GM20431 (cell line): ENCODE measurements around the gene SUCO.
"Not testable (repeated sequence)": the region's sequence is repeated elsewhere in the genome, so short reads cannot be mapped to it uniquely, and the experiment has no call there.

Experiments used
- in situ Hi-C: fragments of 300-500 bp; cut with MseI, MboI; formaldehyde crosslinking; loops from one replicate; pipeline ENCODE4 v1.15.0; 2020; ENCODE audit warnings: low sequenced_read_pairs; ENCODE audit not compliant: unreplicated experiment

SUCO gene

DNA sequence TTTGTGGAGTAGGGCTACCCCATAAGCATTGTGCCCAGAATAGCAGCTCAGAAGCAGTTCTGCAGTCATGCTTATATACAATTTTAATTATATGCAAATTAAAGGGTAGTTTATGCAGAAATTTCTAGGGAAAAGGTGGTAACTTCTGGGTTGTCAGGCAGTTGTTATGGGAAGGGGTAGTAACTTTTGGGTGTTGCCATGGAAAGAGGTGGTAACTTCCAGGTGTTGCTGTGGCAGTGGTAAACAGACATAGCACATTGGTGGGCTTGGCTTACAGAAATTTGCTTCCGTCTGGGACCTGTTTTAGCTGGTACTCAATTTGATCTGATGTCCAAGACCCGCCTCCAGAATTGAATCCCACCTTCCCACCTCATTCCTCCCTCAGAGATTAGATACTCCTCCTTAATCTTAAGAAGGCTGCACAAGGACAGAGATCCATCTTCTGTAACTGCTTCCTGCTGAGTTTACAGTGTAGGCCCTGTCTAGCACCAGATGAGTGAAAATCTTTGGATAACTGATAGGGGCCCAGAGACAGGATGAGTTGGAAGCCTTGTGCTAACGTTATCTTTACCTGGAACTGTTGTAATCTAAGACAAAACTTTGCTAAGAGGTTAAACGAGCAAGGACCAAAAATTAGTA, 26.7 kb downstream of the SUCO start:
- in situ Hi-C loops: no loop called here

DNA sequence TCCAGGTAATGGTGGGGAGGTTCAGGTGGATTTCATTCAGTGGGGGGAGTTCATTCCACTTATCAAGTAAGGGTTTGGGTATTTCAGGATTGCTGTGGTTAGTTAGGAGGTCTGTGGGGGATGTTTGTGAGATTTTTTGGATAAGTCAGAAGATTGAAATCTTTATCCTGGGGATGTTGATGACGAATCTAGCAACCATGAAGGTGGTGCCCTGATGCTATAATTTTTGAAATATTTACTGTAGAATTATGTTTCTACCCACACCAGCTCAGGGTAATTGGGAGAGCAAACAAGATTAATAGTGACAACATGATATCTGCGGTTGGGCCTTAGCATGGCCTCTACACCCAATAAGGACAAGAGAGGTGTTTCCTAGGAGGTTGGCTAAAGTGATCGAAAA, 28.3 kb downstream of the SUCO start:
- in situ Hi-C loops: no loop called here

DNA sequence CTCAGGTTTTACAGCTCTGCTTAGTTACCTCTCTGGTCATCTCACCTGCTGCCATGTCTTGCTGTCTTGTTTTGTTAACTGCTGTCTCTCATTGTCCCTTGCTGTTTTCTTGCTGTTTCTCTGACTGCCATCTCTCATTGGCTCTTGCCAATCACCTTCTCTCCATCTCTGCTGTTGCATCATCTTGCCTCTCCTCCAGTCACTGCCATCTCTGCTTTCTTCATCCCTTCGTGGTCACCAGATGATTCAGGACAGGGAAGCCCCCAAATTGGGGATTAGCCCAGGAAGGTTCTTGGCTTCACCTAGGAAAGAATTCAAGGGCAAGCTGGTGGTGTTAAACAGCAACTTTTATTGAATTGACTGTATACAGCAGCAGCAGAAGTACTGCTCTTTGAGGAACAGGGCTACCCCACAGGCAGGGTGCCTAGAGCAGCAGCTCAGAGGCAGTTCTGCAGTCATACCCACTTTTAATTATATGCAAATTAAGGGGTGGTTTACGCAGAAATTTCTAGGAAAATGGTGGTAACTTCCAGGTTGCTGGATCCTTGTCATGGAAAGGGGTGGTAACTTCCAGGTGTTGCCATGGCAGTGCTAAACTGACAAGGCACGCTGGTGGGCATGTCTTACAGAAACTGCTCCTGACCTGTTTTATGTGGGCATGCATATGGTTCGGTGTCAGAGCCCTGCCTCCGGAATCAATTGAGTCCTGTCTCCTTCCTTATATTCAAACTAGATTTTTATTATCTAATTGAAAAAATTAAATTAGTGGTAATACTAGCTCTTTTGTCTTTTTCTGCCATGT, 33.4 kb downstream of the SUCO start:
- in situ Hi-C loops: no loop called here

DNA sequence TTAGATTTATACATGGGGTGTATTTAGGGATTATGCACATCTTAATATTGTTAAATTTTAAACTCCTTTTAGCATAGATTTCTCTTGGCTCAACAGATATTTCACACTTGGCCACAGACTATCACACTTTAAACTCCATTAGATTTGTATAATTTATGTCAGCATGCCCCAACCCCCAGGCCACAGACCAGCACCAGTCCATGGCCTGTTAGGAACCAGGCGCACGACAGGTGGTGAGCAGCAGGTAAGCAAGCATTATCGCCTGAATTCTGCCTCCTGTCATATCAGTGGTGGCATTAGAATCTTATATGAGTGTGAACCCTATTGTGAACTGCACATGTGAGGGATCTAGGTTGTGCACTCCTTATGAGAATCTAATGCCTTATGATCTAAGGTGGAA, 34.8 kb downstream of the SUCO start:
- in situ Hi-C loops: no loop called here

DNA sequence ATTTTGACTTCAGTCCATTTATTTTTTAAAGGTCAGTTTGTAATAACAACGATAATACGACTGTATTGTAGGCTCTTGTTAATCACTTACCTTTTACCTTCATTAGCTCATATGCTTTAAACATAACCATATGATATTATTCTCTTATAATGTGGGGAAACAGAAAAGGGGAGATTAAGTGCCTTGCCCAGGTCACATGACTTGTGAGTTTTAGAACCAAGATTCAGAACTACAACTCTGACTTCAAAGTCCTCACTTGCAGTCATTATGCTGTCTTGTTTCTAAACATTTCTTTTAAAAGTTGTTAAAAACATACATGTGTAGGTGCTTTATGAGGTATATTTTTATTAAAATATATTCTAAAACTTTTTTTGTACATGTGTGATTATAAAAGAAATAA, 41.1 kb downstream of the SUCO start:
- in situ Hi-C loops: no loop called here

DNA sequence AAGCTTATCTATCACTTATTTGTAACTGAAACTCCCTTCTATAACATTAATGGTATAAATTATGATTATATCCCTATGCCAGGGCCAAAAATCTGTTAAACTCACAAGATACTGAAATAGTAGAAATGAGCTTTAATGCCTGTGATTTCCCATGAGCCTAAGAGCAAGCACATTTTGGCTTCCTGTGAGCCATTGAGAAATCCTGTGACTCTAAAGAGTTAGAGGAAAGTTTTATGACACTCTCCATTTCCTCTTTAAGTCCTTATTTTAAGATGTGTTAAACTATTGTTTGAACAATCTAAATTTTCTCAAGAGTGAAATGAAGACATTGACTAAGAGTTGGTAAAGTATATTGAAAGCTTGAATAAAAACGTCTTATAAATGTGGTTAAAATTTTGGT, 45.6 kb downstream of the SUCO start:
- in situ Hi-C loops: no loop called here

DNA sequence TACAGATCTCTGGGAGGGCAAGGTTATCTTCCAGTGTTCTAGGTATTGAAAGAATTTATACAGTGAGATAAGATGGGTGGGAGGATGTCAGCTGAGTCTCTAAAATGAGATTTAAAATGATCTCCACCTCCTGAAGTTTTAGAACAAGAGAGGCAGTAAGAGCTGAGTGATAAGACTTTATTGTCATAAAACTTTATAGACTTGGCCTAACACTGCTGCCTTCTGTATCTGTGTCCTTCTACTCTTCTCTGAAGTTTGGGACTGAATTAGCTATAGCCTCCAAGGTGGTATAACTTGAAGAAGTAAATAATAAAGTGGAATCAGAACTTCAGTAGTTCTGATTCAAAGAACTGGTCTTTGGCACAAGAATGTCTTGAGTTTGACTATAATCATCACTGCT, 48.3 kb downstream of the SUCO start:
- in situ Hi-C loops: no loop called here

DNA sequence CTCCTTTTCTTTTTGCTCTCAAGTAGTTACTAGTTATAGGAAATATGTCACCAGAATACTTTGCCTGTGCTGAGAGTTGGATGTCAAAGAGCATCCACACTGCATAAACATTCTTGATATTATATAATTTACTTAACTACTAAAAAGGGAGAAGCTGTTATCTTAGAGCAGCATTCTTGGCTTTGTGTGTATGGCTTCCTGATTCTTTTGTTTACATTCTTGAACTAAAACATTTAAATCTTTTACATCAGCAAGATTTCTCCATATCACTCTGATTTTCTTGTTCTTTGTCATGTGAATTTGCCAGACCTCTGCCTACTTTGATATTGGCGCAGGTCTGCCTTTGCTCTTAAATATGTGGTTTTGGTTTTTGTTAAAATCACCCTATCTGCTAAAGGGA, 48.8 kb downstream of the SUCO start:
- in situ Hi-C loops: no loop called here

DNA sequence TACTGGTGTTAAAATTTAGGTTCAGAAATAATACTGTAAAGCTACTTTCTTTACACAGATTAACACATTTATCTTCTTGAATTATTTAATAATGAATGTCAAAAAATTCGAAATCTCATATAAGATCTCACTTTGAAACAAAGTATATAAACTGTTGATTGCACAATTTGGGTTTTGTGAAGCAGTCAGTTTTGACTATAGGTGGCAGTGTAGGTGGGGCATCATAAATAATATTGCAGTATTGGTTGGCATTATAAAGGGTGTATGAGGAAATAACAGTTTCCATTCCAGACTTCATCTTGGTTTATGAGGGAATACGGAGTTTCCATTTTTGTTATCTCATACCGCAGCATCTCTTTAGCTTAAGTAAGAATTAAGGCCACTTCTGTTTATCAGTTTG, 49.9 kb downstream of the SUCO start:
- in situ Hi-C loops: no loop called here

DNA sequence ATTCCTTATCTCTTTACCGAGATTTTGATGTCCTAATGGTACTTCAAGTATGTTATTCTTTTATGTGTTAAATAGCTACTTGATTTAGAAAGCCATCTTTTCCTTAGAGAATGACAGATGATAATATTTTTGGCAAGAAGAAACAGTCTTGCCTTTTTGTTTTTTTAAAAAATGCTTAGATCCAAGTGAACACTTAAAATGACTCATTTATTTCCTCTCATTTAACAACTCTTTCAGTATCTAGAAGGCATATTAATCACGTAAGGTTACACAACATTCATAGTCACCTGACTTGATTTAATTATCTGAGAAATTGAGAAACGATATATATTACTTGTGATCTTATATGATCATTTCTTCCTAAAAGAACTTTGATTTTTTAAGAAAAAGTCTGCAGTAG, 52.4 kb downstream of the SUCO start:
- in situ Hi-C loops: no loop called here

DNA sequence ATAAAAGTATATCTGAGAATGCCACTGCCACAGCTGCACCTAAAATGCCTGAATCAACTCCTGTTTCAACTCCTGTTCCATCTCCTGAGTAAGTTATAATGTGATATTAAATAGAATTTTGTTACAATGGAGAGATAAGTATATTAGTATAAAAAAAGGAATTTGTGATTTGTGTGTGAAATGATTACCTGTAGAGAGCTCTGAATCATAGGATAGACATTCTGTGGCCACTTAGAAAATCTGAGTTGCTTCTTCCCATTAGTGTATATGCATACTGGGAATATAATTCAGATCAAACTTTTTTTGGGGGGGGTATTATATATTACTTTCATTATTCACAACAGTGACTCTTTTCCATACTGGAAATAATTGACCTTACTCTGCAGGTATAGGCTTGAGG, 52.9 kb downstream of the SUCO start:
- in situ Hi-C loops: no loop called here

DNA sequence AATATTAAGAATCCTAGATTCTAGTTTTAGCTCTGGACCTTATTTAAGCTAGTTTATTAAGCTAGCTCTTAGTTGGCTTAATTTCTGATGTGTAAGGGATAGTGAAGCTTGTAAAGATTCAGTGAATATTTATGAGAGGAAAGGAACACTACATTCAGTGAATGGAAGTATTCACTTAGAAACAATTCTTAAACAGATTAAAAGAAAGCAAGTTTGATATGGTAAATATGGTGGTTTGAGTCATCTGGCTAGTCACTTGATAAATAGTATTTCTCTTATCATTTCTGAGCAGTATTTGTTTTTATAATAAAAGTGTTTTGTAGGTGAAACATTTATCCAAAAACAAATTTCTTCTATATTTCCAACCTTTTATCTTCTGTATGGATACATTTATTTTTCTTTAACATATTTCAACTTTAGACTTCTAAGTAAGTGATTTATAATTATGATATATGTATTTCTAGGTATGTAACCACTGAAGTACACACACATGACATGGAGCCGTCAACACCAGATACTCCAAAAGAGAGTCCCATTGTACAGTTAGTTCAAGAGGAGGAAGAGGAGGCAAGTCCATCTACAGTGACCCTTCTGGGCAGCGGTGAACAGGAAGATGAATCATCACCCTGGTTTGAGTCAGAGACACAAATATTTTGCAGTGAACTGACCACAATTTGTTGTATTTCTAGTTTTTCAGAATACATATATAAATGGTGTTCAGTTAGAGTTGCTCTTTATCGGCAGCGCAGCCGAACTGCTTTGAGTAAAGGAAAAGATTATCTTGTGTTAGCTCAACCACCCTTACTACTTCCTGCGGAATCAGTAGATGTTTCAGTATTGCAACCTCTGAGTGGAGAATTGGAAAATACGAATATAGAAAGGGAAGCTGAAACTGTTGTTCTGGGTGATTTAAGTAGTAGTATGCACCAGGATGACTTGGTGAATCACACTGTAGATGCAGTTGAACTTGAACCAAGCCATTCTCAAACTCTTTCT, 55.6 kb downstream of the SUCO start:
- in situ Hi-C loops: no loop called here

DNA sequence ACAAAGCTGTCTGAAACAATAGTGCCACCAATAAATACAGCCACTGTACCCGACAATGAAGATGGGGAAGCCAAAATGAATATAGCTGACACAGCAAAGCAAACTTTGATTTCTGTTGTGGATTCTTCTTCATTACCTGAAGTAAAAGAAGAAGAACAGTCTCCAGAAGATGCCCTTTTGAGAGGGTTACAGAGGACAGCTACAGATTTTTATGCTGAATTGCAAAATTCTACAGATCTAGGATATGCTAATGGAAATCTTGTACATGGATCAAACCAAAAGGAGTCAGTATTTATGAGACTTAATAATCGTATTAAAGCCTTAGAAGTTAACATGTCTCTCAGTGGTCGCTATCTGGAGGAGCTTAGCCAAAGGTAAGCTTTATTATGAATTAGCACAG, 56.6 kb downstream of the SUCO start:
- in situ Hi-C loops: no loop called here

DNA sequence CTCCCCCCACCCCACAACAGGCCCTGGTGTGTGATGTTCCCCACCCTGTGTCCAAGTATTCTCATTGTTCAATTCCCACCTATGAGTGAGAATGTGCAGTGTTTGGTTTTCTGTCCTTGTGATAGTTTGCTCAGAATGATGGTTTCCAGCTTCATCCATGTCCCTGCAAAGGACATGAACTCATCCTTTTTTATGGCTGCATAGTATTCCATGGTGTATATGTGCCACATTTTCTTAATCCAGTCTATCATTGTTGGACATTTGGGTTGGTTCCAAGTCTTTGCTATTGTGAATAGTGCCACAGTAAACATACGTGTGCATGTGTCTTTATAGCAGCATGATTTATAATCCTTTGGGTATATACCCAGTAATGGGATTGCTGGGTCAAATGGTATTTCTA, 58.5 kb downstream of the SUCO start:
- in situ Hi-C loops: not testable (repeated sequence)

DNA sequence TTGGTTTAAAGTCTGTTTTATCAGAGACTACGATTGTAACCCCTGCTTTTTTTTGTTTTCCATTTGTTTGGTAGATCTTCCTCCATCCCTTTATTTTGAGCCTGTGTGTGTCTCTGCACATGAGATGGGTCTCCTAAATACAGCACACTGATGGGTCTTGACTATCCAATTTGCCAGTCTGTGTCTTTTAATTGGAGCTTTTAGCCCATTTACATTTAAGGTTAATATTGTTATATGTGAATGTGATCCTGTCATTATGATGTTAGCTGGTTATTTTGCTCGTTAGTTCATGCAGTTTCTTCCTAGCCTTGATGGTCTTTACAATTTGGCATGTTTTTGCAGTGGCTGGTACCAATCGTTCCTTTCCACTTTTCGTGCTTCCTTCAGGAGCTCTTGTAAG, 62.1 kb downstream of the SUCO start:
- in situ Hi-C loops: not testable (repeated sequence)

DNA sequence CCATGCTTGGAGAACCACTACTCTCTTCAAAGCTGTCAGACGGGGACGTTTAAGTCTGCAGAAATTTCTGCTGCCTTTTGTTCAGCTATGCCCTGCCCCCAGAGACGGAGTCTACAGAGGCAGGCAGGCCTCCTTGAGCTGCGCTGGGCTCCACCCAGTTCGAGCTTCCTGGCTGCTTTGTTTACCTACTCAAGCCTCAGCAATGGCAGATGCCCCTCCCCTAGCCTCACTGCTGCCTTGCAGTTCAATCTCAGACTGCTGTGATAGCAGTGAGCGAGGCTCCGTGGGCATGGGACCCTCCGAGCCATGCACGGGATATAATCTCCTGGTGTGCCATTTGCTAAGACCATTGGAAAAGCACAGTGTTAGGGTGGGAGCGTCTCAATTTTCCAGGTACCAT, 63.8 kb downstream of the SUCO start:
- in situ Hi-C loops: not testable (repeated sequence)

DNA sequence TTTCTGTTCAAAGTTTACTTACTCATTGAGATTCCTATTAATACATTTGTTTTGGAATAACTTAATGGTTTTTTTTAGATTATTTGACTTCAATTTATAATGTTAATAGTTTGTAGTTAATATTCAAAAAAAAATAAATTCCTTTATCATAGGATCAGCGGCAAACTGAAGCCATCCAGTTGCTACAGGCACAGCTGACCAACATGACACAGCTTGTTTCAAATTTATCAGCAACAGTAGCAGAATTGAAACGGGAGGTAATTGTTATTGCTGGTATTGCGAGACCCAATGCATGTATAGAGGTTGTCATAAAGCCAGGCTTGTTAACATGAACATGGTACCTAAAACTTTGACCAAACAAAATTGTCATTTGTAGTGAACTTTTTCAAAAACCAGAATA, 67.0 kb downstream of the SUCO start:
- in situ Hi-C loops: no loop called here

DNA sequence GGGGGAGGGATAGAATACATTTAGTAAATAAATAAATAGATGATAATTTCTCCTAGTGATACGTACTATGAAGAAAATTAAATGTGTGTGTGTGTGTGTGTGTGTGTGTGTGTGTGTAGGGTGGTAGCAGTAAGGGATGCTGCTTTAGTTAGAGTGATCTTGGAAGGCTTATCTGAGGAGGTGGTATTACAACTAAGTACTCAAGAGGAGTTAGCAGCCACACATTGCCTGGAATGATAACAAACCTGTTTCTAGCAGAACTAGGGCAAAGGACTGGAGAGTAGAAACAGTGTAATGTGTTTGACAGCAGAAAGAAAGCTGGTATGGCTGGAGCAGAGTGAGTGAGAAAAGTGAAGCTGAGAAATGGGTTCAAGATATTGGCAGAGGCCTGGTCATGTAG, 67.7 kb downstream of the SUCO start:
- in situ Hi-C loops: no loop called here

DNA sequence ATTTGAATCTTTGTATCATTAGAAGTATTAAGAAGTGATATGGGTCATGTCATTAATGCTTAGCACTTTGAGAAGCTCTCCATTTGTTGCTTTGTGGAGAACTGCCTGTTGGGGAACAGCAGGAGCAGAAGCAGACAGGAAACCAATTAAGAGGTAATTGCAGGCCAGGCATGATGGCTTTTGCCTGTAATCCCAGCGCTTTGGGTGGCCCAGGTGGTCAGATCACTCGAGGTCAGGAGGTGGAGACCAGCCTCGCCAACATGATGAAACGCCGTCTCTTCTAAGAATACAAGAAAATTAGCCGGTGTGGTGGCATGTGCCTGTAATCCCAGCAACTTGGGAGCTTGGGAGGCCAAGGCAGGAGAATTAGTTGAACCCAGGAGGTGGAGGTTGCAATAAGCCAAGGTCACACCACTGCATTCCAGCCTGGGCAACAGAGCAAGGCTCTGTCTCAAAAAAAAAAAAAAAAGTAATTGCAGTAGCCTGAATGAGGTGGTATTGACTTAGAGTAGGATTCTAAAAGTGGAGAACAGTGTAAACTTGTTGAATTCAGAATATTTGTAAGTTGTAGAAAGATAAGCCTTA, 68.2 kb downstream of the SUCO start:
- in situ Hi-C loops: no loop called here

DNA sequence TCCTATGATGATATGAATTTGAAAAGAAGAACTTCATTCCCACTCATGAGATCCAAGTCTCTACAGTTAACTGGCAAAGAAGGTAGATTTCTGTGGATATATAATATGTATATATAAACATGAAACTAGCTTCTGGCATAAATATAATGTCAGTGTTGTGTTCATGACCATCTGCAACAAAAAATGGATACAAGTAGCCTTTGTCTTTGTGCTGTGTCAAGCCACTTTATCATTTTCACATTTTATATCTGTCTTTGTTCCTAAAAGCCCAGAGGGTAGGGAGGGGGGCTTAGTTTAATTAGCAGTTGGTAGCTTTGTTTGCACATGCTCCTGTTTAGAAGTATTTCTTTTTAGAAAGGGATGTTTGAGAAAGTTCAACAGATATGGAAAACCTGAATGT, 69.8 kb downstream of the SUCO start:
- in situ Hi-C loops: no loop called here
